HepG2 (cell line): ENCODE measurements around the gene CHEK2. TPM values are rescaled to one million over a fixed set of nuclear protein-coding genes. Genes with fewer than 3 reads are reported as not detected.

Experiments
- ATF7 ChIP-seq, 2 experiments: fragments of 450-650 bp in 1 of 2; sonication (generic) in 1 of 2; formaldehyde crosslinking in 1 of 2; IDR thresholded peaks; 2 replicates each; pipeline versions ENCODE4 v1.4.0 to v1.6.1; 2016 to 2020; ENCODE audit warnings: antibody characterized with exemption in 1 of 2, mild to moderate bottlenecking in 1 of 2, missing genetic modification reagents in 1 of 2
- HDAC1 ChIP-seq: sonication (generic); formaldehyde crosslinking; IDR thresholded peaks from 2 replicates; pipeline ENCODE4 v1.5.1; 2020; ENCODE audit warnings: mild to moderate bottlenecking, missing genetic modification reagents
- HNRNPH1 ChIP-seq: fragments of 200-400 bp; formaldehyde crosslinking; optimal IDR thresholded peaks from 2 replicates; pipeline ENCODE3; 2017; ENCODE audit warnings: mild to moderate bottlenecking, low read depth, low read length
- PPARG ChIP-seq: conservative IDR thresholded peaks from 2 replicates; pipeline ENCODE4 v1.6.1; 2016; ENCODE audit warnings: missing biosample characterization, missing genetic modification reagents
- REL ChIP-seq: sonication (generic); formaldehyde crosslinking; conservative IDR thresholded peaks from 2 replicates; pipeline ENCODE4 v1.8.0; 2022; ENCODE audit warnings: mild to moderate bottlenecking, missing genetic modification reagents, moderate library complexity
- ZBTB25 ChIP-seq: IDR thresholded peaks from 2 replicates; pipeline ENCODE4 v1.6.1; 2018; ENCODE audit warnings: missing genetic modification reagents
- ZBTB33 ChIP-seq: sonication (generic); formaldehyde crosslinking; IDR thresholded peaks from 2 replicates; pipeline ENCODE4 v1.4.0; 2020; ENCODE audit warnings: missing genetic modification reagents
- ZFP82 ChIP-seq: sonication (generic); formaldehyde crosslinking; IDR thresholded peaks from 2 replicates; pipeline ENCODE4 v1.5.1; 2020; ENCODE audit warnings: mild to moderate bottlenecking, missing genetic modification reagents, borderline replicate concordance
- ZKSCAN5 ChIP-seq: sonication (generic); formaldehyde crosslinking; IDR thresholded peaks from 2 replicates; pipeline ENCODE4 v1.5.1; 2020; ENCODE audit warnings: mild to moderate bottlenecking, missing genetic modification reagents
- ZNF232 ChIP-seq: sonication (generic); formaldehyde crosslinking; IDR thresholded peaks from 2 replicates; pipeline ENCODE4 v1.4.0; 2020; ENCODE audit warnings: missing genetic modification reagents, borderline replicate concordance
- ZNF264 ChIP-seq: sonication (generic); formaldehyde crosslinking; IDR thresholded peaks from 2 replicates; pipeline ENCODE4 v1.4.0; 2020; ENCODE audit warnings: missing genetic modification reagents
- ZNF337 ChIP-seq: sonication (generic); formaldehyde crosslinking; IDR thresholded peaks from 2 replicates; pipeline ENCODE4 v1.5.1; 2020; ENCODE audit warnings: missing genetic modification reagents, low read depth, mild to moderate bottlenecking, borderline replicate concordance
- ZNF431 ChIP-seq: sonication (generic); formaldehyde crosslinking; IDR thresholded peaks from 2 replicates; pipeline ENCODE4 v1.9.0; 2022; ENCODE audit warnings: missing genetic modification reagents, low read depth, mild to moderate bottlenecking, borderline replicate concordance
- ZNF432 ChIP-seq: sonication (generic); formaldehyde crosslinking; IDR thresholded peaks from 2 replicates; pipeline ENCODE4 v1.5.0; 2020; ENCODE audit warnings: missing genetic modification reagents, mild to moderate bottlenecking, borderline replicate concordance
- ZNF589 ChIP-seq: sonication (generic); formaldehyde crosslinking; conservative IDR thresholded peaks from 2 replicates; pipeline ENCODE4 v1.8.0; 2022; ENCODE audit warnings: mild to moderate bottlenecking, moderate library complexity, missing genetic modification reagents
- ZSCAN9 ChIP-seq: IDR thresholded peaks from 2 replicates; pipeline ENCODE4 v1.6.1; 2016; ENCODE audit warnings: borderline replicate concordance
- polyA plus RNA-seq, 8 experiments: library from polyadenylated mRNA; depleted of rRNA in 3 of 8; stranded (reverse) in 7 of 8; unstranded in 1 of 8; fragments of >200 nt; fragmentation: Illumina TruSeq in 4 of 8; extraction: Trizol in 4 of 8; gene quantifications; 2 replicates each; pipeline versions ENCODE4 v1.2.1 to v1.2.3, GENCODE V29; 2011 to 2016; ENCODE audit warnings: low read depth in 4 of 8, missing spikeins in 1 of 8, mixed read lengths in 1 of 8; ENCODE audit not compliant: insufficient read depth in 1 of 8
- total RNA-seq, 5 experiments: library from RNA; depleted of rRNA; stranded (reverse); fragments of >200 nt; fragmentation: Illumina TruSeq; extraction: Trizol; gene quantifications; 2 replicates each; pipeline ENCODE4 v1.2.3, GENCODE V29; 2016; ENCODE audit warnings: low read depth in 1 of 5
- TF ChIP-seq, protein P1 (sequence below): sonication (generic); formaldehyde crosslinking; IDR thresholded peaks from 2 replicates; pipeline ENCODE4 v1.8.0; 2022; ENCODE audit warnings: mild to moderate bottlenecking, missing genetic modification reagents, borderline replicate concordance
- TF ChIP-seq, protein P2 (sequence below): conservative IDR thresholded peaks from 2 replicates; pipeline ENCODE4 v1.6.1; 2018; ENCODE audit warnings: missing genetic modification reagents
- TF ChIP-seq, protein P3 (sequence below): sonication (generic); formaldehyde crosslinking; IDR thresholded peaks from 2 replicates; pipeline ENCODE4 v1.8.0; 2022; ENCODE audit warnings: low read depth, missing genetic modification reagents
- TF ChIP-seq, protein P4 (sequence below): sonication (generic); formaldehyde crosslinking; IDR thresholded peaks from 2 replicates; pipeline ENCODE4 v1.4.0; 2020; ENCODE audit warnings: mild to moderate bottlenecking, missing genetic modification reagents

The CHEK2 gene
- total and polyA plus RNA-seq, 2 of the 13 experiments (the other 11 are each of a cell fraction or from before 2014, with no cell fraction given), result 27.0 to 40.5 TPM

DNA sequence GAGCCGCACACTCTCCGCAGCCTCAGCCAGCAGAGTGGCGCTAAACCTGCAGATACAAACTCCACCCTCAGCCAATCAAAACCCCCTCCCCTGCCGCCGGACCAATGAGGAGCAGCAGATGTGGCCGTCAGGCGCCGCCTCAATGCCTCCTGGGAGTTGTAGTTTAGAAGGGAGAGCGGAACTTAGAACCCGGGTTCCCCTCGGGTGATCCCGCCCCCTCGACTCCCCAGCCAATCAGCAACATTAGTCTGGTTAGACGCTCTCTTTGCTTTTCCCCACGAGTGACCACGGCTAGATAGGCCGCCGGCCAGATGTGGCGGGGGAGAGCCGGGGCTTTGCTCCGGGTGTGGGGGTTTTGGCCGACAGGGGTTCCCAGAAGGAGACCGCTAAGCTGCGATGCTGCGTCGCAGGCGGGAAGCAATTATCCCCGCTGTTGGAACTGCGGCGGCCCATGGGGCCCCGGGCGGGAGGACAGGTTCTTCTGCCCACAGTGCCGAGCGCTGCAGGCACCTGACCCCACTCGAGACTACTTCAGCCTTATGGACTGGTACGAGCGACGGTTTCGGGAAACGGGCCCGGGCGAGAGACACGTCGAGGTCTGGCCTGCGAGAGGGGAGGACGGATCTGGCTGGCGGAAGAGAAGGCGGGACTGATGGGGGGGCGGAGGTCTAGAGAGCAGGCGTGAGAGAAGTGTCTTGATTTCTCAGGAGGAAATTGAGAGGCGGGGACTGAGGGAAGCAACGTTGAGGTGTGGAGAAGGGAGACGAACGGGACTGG is at the start of gene CHEK2, which contains the start of gene HSCB (continued):
- TF ChIP-seq, protein P1, sequence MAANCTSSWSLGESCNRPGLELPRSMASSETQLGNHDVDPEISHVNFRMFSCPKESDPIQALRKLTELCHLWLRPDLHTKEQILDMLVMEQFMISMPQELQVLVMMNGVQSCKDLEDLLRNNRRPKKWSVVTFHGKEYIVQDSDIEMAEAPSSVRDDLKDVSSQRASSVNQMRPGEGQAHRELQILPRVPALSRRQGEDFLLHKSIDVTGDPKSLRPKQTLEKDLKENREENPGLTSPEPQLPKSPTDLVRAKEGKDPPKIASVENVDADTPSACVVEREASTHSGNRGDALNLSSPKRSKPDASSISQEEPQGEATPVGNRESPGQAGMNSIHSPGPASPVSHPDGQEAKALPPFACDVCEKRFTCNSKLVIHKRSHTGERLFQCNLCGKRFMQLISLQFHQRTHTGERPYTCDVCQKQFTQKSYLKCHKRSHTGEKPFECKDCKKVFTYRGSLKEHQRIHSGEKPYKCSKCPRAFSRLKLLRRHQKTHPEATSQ, result no peak
- no peak for TF ChIP-seq ATF7 (IDR thresholded peaks at IDR 0.05)
- no peak for TF ChIP-seq ATF7 (CRISPR knock-in tag; IDR thresholded peaks at IDR 0.05)
- TF ChIP-seq, protein P2, sequence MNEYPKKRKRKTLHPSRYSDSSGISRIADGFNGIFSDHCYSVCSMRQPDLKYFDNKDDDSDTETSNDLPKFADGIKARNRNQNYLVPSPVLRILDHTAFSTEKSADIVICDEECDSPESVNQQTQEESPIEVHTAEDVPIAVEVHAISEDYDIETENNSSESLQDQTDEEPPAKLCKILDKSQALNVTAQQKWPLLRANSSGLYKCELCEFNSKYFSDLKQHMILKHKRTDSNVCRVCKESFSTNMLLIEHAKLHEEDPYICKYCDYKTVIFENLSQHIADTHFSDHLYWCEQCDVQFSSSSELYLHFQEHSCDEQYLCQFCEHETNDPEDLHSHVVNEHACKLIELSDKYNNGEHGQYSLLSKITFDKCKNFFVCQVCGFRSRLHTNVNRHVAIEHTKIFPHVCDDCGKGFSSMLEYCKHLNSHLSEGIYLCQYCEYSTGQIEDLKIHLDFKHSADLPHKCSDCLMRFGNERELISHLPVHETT (CRISPR knock-in tag), result no peak
- no peak for TF ChIP-seq ZNF589 (CRISPR knock-in tag)
- no peak for TF ChIP-seq ZKSCAN5 (CRISPR knock-in tag)
- TF ChIP-seq, protein P3, sequence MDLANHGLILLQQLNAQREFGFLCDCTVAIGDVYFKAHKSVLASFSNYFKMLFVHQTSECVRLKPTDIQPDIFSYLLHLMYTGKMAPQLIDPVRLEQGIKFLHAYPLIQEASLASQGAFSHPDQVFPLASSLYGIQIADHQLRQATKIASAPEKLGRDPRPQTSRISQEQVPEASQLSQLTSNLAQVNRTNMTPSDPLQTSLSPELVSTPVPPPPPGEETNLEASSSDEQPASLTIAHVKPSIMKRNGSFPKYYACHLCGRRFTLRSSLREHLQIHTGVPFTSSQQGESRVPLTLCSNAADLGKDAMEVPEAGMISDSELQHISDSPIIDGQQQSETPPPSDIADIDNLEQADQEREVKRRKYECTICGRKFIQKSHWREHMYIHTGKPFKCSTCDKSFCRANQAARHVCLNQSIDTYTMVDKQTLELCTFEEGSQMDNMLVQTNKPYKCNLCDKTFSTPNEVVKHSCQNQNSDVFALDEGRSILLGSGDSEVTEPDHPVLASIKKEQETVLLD, result no peak
- TF ChIP-seq HDAC1, result peak; percentile 59
- no peak for TF ChIP-seq ZNF431
- TF ChIP-seq PPARG, result no peak
- TF ChIP-seq ZFP82, result no peak
- no peak for TF ChIP-seq ZBTB25 (CRISPR knock-in tag)
- TF ChIP-seq HNRNPH1, result no peak
- TF ChIP-seq ZNF337 (CRISPR knock-in tag), result no peak
- no peak for TF ChIP-seq ZNF264
- TF ChIP-seq, protein P4, sequence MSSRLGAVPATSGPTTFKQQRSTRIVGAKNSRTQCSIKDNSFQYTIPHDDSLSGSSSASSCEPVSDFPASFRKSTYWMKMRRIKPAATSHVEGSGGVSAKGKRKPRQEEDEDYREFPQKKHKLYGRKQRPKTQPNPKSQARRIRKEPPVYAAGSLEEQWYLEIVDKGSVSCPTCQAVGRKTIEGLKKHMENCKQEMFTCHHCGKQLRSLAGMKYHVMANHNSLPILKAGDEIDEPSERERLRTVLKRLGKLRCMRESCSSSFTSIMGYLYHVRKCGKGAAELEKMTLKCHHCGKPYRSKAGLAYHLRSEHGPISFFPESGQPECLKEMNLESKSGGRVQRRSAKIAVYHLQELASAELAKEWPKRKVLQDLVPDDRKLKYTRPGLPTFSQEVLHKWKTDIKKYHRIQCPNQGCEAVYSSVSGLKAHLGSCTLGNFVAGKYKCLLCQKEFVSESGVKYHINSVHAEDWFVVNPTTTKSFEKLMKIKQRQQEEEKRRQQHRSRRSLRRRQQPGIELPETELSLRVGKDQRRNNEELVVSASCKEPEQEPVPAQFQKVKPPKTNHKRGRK (CRISPR knock-in tag), result no peak
- no peak for TF ChIP-seq ZNF432 (CRISPR knock-in tag)
- TF ChIP-seq ZNF232, result no peak
- no peak for TF ChIP-seq REL
- no peak; the same call in none of the 2 replicates for TF ChIP-seq ZSCAN9 (CRISPR knock-in tag)
- no peak for TF ChIP-seq ZBTB33 (CRISPR knock-in tag)
